Glutamatergic neuron (in vitro differentiated cells): Measurements from ENCODE around the gene ZXDC. TPM values are rescaled to one million over a fixed set of nuclear protein-coding genes. Genes with fewer than 3 reads are reported as not detected.

Experiments
- DNase-seq: peaks from one replicate; pipeline ENCODE4 v3.0.0; 2022
- H3K27ac Mint-ChIP-seq: one replicate; pipeline ENCODE4 v1.8.0; 2020; ENCODE audit warnings: mild to moderate bottlenecking, mixed read lengths, inconsistent platforms; ENCODE audit not compliant: unreplicated experiment
- H3K27me3 Mint-ChIP-seq: one replicate; pipeline ENCODE4 v1.8.0; 2020; ENCODE audit warnings: mild to moderate bottlenecking, moderate library complexity, mixed read lengths, inconsistent platforms; ENCODE audit not compliant: unreplicated experiment
- H3K36me3 Mint-ChIP-seq: one replicate; pipeline ENCODE4 v1.8.0; 2020; ENCODE audit warnings: mild to moderate bottlenecking, mixed read lengths, inconsistent platforms; ENCODE audit not compliant: unreplicated experiment
- H3K4me1 Mint-ChIP-seq: one replicate; pipeline ENCODE4 v1.8.0; 2020; ENCODE audit warnings: mild to moderate bottlenecking, low read depth, mixed read lengths, inconsistent platforms; ENCODE audit not compliant: unreplicated experiment
- H3K4me3 Mint-ChIP-seq: one replicate; pipeline ENCODE4 v1.8.0; 2020; ENCODE audit warnings: mild to moderate bottlenecking, mixed read lengths, inconsistent platforms; ENCODE audit not compliant: unreplicated experiment
- H3K9me3 Mint-ChIP-seq: one replicate; pipeline ENCODE4 v1.8.0; 2020; ENCODE audit warnings: mild to moderate bottlenecking, moderate library complexity, mixed read lengths, inconsistent platforms; ENCODE audit not compliant: unreplicated experiment
- total RNA-seq: library from RNA; stranded (reverse); fragmentation: NEBNext Ultra II Directional; extraction: Animal tissue kit (Norgen Biotek cat#: 25700); gene quantifications from one replicate; pipeline ENCODE4 v1.2.1, GENCODE V29; 2021; ENCODE audit not compliant: unreplicated experiment
- TF ChIP-seq, protein P1 (sequence below): fragments of 200-600 bp; sonication (generic); IDR thresholded peaks from one replicate; pipeline ENCODE4 v1.5.0; 2021; ENCODE audit not compliant: partially characterized antibody, unreplicated experiment

Gene ZXDC
- total RNA-seq, 1 donor from 2014 or later: 39.5 TPM

DNA sequence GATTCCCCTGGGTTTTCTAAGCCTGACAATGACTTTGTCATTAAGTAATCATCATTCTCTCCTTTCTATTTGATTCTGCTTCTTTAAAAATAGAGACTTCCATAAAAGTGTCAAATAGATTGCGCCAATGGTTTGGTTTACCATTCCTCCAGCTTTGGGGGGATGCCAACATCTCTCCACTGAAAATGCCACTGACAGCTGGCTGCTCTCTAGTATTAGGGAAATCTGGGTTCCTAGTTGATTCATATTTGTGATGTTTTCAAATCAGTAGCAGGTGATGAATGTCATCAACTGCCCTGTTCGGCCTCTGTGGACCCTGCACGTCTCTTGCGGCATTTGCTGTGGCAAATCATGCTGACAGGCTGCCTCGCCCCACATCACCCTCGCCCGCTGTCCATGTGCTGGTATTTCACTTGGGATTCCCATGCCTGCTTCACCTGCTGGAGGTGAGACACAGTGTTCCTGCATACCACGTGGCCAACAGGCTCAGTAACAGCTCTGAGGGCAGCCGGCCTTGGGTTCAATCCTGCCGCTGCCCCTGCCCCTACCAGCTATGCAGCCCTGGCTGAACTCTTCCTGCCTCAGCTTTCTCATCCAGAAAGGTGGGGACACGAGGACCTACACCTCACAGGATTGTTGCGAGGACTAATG, 28.1 kb downstream of the ZXDC start:
- Mint-ChIP-seq H3K36me3 (no peaks in the 10 kb centered on the region), H3K9me3 (peaks cover 5% of the 10 kb centered on the region), H3K4me3 (no peak overlapping the region), H3K4me1 (peaks cover 14% of the 10 kb centered on the region), H3K27me3 (no peaks in the 10 kb centered on the region), H3K27ac (no peak overlapping the region)
- DNase-seq: no peak
- TF ChIP-seq, protein P1, sequence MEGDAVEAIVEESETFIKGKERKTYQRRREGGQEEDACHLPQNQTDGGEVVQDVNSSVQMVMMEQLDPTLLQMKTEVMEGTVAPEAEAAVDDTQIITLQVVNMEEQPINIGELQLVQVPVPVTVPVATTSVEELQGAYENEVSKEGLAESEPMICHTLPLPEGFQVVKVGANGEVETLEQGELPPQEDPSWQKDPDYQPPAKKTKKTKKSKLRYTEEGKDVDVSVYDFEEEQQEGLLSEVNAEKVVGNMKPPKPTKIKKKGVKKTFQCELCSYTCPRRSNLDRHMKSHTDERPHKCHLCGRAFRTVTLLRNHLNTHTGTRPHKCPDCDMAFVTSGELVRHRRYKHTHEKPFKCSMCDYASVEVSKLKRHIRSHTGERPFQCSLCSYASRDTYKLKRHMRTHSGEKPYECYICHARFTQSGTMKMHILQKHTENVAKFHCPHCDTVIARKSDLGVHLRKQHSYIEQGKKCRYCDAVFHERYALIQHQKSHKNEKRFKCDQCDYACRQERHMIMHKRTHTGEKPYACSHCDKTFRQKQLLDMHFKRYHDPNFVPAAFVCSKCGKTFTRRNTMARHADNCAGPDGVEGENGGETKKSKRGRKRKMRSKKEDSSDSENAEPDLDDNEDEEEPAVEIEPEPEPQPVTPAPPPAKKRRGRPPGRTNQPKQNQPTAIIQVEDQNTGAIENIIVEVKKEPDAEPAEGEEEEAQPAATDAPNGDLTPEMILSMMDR: no peak

GRCh38 chr3:126446791-126447190, 28.9 kb downstream of the ZXDC start:
- H3K27ac Mint-ChIP-seq: peak overlapping the region; percentile 52
- H3K9me3 Mint-ChIP-seq: peaks cover 5% of the 10 kb centered on the region
- H3K36me3 Mint-ChIP-seq: no peaks in the 10 kb centered on the region
- TF ChIP-seq, protein P1: no peak
- no peak for DNase-seq
- H3K4me3 Mint-ChIP-seq: no peak overlapping the region
- peaks cover 14% of the 10 kb centered on the region for H3K4me1 Mint-ChIP-seq
- H3K27me3 Mint-ChIP-seq: no peaks in the 10 kb centered on the region

DNA sequence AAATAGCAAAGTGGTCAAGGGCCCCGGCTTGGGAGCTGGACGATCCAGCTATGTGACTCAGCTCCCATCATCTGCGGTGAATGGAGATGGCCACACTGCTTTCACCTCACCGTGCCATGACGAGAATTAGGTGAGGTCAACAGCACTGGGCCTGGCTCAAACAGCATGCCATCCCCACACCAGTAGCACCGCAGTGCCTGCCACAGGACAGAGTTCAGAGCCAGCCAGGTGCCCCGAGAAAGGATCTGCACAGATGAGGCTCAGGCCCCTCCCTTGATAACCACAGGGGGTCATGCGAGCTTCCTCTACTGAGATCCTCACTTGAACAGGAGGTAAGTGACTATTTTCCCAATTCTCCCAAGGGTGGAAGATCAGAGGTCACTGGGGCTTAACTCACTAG, 29.4 kb downstream of the ZXDC start:
- no peaks in the 10 kb centered on the region for H3K27me3 Mint-ChIP-seq
- DNase-seq: no peak
- TF ChIP-seq, protein P1: no peak
- no peak overlapping the region for H3K27ac Mint-ChIP-seq
- peaks cover 2% of the 10 kb centered on the region for H3K9me3 Mint-ChIP-seq
- no peaks in the 10 kb centered on the region for H3K36me3 Mint-ChIP-seq
- H3K4me3 Mint-ChIP-seq: no peak overlapping the region
- peaks cover 14% of the 10 kb centered on the region for H3K4me1 Mint-ChIP-seq

DNA sequence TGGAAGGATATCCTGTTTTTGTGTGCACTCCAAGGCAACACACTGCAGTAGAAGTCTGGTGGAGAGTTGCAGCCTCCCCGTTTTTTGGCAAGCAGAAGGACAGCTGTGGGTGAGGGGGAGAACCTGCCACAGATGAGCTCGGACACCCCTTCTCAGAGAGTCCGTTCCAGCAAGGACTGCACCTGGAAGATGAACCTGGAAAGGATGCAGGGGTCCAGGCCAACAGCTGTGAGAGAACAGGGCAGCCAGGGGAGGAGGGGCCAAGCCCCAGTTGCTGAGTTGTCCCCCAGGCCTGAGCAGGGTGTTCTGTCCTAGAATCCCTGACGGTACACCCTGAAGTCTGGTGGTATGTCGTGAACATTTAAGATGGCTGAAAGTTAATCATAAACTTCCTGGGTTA, 30.2 kb downstream of the ZXDC start:
- TF ChIP-seq, protein P1: no peak
- Mint-ChIP-seq H3K27me3 (no peaks in the 10 kb centered on the region), H3K27ac (no peak overlapping the region), H3K36me3 (no peaks in the 10 kb centered on the region), H3K9me3 (peaks cover 2% of the 10 kb centered on the region), H3K4me1 (peaks cover 14% of the 10 kb centered on the region), H3K4me3 (no peak overlapping the region)
- DNase-seq: no peak

DNA sequence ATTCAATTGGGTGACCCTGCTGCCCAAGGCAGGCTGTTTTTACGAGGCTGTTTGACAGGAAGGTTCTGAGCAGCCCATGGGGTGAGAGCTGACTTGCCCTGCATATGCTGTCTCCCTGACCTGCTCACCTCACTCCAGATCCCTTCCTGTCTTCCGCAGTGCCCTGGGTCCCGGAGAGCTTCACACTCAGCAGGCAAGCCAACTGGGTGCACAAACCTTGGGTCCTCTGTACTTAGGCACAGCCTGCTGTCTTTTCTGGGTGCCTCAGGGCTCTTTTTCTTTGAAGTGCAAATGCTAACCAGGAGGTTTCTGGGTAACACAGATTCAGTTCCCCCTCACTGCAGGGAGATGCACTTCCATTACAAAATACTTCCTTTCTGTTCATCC, 32.8 kb downstream of the ZXDC start:
- Mint-ChIP-seq H3K4me3 (no peak overlapping the region), H3K9me3 (no peaks in the 10 kb centered on the region)
- DNase-seq: no peak

More for the DNA sequence above, 32.8 kb downstream of the ZXDC start:
- Mint-ChIP-seq H3K36me3 (no peaks in the 10 kb centered on the region), H3K27me3 (no peaks in the 10 kb centered on the region), H3K4me1 (peaks cover 7% of the 10 kb centered on the region), H3K27ac (no peak overlapping the region)
- TF ChIP-seq, protein P1: no peak
